ENCODE data around the gene MYO1B.

The MYO1B gene

DNA sequence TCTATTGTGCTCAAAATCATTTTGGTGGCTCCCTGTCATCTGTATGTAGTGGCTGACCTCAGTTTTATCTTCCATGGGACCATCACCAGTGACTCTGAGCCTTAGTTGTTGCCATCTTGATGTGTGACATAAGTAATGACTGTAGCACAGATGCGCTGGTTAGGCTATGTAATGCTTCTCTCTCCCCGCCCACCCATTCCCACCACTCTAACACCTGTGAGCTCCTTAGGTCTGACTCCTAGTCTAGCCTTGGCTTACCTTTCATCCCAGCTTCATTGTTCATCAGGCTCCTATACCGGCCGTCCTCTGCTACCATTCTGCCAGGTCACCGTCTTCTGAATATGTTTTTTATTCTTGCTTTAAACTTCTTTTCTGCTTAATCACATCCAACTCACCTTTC lies 17.2 kb downstream of the MYO1B start:
- ATAC-seq: no peak

DNA sequence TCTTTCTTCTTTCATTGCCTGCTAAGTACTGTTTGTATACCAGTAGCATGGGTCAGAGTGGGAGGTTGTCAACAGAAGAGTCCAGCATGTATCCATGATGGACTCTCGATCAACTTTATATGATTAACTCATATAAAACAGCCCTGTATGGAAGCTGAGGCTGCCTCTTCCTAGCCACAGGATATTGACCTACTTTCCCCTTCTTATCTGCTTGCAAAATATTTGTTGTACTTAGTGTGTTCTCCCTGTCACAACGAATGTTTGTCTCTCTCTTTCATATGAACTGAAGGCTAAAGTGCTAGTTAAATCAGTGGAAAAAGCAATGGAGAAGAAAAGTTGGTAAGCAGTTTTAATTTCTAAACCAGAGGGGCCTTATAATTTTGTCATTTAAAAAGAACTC lies 17.8 kb downstream of the MYO1B start:
- ATAC-seq: no peak

DNA sequence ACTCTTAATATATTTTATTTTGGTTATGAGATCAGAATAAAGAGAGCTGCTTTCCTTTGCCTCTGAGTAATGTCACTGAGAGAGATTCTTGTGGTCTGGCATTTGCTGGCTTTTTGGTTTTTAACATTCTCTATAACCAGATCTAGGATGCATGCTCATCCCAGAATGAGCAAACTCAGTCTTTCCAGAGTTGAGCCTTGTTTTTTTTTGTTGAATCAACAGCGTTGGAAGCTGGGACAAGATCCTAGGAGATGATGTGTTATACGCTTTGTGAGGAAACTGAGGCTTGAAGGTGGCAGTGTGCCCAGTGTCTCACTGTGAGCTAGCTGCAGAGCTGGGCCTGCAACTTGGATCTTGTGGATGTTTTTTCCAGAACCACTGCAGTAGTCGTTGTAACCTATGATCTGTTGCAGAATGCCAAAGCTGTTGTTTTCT lies 19.5 kb downstream of the MYO1B start:
- ATAC-seq: no peak

DNA sequence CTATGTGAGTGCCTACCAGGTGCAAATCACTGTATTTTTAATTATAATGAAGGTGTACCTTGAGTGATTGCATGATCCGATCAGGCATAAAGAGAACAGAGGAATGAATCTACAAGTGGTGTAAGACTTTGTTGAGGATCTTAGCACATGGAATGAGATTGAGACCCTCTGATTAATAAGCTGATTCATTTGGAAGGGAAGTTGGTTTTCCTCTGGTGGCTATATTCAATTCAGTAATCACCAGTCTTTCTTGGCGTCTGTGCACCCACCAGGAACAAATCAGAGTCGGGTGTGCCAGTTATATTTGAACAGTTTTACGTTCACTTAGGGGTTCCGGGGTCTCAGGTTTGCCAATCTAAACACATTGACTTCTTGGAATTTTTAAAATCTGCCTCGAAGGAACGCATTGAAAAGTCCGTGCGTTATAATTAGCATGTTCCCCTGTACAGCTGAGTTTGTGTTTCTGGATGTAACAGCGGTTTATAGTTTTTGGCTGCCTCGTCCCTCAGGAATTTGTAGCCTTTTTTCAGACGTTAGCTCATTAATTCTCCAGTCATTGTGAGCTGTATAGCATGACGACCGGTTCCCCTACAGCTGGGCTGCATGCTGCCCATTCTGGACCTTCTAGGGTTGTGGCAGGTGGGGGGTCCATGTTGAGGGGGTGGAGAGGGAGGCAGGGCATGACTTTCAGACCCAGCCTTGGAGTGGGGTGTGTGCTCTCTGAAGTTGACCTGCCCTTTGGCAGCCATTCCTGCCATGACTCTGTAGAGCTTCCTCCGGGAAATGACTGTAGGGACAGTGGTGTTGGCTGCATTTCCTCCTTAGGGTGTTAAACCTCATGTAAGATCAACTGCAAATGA lies 20.3 kb downstream of the MYO1B start:
- no peak for ATAC-seq

DNA sequence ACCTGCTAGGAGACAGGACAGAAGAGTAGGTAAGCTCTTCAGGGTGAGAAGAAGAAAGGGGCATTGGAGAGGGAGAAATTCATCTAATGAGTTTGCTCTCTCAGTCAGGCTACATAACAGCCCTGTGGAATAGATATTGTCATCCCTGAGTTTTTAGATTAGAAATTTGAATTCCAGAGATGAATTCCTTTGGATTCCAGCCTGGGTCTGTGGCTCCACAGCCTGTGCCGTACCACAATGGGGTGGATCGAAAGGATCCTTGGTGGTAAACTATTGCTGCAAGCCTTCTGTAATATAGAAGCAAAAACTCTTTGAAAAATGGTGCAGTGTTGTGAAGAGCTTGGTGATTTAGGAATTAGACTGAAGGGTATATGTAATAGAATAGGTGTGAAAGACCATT lies 21.0 kb downstream of the MYO1B start:
- ATAC-seq: no peak

DNA sequence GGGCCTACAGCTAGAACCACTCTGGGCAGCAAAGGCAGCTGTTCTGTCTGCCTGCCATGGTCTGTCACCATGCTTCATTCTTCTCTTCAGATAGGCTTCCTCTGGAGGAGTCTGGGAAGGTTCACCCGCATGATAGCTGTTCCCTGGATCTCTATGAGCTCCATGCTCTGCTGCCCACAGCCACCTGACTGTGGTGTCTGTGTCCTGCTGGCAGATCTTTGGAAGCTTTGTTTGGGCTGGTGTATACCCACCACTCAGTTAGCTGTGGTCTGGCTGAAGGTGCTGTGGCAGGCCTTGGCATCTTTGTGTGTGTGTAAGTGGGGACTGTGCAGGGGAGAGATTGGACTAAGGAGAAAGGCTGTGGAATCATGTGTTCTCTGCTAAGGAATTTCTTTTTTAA lies 23.4 kb downstream of the MYO1B start:
- no peak for ATAC-seq

DNA sequence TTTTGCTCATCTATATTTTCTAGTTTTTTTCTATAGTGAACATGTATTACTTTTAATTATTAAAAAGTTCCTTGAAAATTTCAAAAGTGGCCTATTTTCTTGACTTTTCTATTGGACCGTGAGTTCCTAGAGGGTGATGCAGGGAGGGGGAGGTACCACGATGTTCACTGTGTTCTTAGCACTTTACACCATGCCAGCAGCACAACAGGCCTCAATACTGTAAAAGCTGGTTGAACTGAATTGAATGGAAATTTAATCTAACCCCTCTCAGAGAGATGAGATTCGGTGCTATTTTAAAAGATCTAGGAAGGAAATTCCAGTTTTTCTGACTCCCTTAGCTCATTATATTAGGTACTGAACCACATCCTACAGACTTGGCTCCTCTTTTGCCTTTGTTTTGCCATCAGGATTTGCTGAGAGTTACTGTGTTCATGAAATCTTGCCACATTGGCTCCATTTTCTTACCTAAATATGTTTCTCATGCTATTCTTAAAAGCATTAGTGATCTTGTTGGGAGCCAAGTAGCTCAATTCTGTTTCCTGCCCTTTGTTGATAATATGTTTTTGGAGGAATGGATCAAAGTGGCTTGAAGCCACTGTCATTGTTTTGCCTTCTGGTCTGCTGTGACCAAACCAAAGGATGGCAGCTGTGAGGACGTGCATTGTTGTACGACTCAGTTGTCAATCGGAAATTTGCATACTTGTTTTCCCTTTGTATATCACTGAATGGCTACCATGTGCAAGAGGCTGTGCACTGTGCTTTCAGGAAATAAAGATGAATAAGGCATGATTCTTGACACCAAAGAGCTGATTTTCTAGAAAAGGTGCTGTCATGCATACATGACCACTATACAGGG lies 25.3 kb downstream of the MYO1B start:
- peak in 1 of 2 donors; percentile 20 for ATAC-seq

DNA sequence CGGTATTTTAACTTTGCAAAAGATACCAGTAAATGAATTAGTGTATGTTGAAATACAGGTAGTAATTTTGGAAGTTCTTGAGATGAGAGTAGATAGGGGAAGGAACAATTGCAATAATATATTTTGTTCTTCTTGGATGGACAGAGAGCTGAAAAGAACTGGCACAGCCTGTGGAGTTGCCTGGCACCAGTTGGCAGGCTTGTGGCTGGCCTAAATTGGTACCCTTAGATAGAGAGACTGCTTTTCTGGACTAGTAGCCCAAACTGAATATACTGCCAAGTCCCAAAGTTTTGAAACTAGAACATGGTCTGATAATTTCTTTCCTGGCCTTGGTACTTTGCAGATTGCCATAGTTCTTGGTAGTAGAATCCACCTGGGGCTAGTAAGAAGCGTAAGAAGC lies 26.9 kb downstream of the MYO1B start:
- ATAC-seq: no peak

DNA sequence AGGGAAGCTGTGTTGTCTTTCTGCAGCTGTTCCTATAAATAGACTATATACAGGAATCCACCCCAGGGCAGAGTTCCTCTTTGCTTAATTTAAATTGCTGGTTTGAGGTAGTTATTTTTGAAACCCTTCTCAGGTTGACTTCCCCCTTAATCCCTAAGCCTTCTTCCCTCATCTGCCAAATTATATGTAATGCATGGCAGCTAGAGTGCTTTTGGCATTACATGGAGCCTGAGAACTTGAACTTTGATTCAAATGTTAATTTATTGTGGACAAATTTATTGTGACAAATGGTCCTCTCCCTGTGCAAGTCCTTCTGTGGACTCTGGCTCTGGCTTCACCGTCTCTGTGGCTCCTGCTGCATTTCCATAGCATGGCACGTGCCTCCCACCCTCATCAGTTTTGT lies 29.2 kb downstream of the MYO1B start:
- no peak for ATAC-seq

DNA sequence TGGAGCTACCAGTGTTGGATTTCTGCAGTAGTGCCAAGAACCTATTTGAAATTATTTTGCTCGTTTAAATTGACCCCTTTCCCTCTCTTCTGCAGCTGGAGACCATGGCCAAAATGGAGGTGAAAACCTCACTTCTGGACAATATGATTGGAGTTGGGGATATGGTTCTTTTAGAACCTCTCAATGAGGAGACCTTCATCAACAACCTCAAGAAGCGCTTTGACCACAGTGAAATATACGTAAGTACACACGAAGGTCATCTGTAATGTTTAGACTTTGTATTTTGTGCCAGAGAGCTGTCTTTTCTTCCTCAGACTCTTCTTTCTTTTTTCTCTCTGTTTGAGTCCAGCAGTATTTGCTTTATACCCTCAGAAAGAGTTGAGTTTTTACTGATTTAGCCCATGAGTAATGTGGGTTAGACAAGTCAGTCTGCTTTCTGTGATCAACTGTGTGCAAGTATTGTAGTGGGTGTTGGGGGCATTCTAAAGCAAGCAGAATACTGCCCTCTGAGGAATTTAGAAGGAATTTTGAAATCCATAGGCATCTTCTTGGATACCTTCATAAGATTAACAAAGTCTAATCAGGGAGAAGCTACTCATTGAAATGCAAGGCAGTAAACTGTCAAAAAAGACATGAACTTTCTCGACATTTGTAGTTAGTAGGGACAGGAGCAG lies 31.7 kb downstream of the MYO1B start:
- no peak for ATAC-seq

DNA sequence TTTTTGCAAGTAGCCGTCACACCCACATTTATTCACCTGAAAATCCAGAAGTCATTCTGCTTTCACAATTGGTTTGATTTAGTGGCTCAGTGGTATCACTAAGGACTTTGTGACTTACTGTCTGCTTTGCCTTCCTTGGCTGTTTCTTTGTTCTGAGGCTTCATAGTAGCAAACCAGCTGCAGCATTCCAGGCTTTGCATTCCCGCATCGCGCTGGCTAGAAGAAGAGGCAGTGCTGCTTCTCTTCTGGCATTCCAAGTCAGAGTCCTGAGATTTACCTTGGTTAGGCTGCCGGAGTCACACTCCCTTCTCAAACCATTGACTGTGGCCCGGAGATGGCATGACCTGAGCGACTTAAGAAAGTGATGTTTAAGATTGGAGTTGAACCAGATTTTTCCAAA lies 35.1 kb downstream of the MYO1B start:
- no peak for ATAC-seq

DNA sequence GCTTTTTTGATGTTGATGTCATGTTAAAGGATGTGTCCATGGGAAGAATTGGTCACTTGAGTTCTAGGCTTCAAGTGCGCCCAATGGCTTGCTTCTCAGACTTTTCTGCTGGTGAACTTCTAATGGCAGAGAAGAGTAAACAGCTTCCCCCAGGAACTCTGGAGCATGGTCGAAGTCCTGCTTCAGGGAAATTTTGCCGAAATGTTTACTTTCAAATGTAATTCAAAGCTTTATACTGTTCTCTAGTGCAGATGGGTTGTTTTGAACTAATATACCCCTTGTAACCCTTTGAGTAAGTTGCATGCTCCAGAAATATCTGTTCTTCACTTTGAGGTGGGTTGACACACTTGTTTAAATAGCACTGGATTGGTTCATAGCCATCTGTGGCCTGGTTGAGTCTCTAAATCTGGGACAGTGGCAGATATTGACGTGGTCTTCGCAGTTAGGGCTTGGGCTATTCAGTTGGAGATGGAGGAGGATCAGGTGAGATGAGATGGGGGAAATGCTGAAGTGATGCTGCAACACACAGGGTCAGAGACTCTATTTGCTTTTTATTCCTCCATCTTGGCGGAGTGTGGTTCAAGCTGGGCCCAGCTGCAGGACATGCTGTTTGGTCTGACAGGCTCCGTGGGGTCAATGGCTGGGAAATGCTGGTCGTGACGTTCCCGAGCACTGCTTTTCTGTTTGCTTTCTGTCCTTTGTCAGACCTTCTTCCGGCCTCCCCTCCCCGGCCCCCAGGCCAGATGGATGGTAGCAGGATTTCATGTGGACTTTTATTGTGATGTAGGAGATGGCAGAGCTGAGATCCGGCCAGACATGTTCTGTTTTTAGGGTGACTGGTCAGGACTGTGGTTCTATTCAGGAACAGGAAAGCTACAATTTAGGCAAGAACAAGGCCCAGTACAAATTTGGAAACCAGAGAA lies 35.9 kb downstream of the MYO1B start:
- no peak for ATAC-seq

DNA sequence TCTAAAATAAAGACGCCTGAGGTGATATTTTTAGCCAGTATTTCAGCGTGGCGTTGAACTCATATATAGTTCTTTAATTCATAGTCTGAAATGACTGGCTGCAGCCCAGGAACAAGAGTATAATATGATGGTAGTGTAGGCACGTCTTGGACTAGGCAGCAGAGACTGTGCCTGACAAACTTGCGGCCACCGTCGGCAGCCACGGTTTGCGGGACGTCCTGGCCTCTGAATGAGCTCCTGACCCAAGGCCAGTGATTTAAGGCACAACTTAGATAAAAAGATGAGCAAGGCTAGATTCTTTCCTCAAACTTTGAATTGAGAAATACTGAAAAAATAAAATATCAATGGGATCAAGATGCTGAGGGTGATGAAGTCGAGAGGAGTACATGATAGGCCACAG lies 40.0 kb downstream of the MYO1B start:
- no peak for ATAC-seq

DNA sequence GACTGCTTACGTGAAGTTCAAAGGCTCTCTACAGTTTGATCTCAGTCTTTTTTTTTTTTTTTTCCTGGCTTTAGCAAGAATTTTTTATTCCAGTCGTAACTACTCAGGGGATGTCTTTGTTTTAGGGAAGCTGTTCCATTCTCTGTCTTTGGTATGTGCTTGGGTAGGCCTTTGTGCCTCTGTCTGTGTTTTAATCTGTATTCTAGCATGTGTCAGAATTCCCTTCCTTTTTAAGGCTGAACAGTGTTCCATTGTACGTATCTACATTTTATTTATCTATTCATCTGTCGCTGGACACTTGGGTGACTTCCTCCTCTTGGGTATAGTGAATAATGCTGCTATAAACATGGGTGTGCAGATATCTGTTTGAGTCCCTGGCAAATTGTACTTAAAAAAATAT lies 42.6 kb downstream of the MYO1B start:
- no peak for ATAC-seq

DNA sequence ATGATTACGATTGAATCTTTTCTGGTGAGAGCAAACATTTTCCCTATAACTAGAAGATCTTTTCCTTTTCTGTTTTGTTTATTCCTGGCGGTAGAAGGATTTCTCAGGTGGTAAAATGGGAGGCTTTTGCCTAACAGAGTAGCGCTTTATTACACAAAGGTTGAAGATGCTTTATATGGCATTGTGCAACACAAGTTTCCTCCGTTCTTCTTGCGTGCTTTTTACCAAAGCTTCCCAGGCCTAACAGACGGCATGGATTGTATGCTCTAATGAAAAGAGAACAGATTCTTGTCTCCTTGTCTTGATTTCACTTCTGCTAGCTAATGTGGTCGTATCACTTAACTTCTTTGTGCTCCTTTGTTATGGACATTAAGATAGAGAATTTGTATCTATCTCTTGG lies 43.8 kb downstream of the MYO1B start:
- no peak for ATAC-seq

DNA sequence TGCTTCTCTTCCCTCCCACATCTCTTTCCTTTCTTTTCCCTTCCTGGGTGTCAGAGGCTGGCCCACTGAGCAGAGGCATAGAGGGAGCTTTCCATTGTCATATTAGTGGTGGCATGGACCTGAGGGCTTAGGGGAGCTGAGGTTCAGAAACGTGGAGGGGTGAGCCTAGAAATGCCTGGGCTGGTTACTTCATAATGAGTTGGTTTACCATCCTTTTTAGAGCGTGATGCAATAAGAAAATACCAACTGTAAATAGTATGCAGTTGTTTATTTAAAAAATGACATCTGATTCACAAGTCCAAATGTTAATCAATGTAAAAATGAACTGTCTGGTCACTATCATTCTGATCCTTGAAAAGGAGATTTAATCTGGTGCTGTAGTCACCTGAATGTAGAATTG lies 46.3 kb downstream of the MYO1B start:
- ATAC-seq: no peak

DNA sequence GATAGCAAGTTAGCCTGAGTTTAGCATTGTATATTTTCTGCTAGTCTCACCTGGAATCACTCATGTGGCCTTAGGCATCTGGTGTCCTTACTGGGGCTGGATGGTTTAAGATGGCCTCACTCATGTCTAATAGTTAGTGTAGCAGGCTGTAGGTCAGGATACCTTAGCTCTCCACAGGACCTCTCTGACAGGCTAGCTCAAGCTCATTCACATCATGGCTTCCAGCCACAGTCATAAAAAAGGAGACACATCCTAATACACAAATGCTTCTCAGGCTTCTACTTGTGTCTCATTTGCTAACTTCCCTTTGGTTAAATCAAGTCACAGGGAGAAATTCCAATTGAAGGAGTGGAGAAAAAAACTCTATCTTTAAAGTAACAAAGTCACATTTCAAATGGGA lies 47.7 kb downstream of the MYO1B start:
- no peak for ATAC-seq

DNA sequence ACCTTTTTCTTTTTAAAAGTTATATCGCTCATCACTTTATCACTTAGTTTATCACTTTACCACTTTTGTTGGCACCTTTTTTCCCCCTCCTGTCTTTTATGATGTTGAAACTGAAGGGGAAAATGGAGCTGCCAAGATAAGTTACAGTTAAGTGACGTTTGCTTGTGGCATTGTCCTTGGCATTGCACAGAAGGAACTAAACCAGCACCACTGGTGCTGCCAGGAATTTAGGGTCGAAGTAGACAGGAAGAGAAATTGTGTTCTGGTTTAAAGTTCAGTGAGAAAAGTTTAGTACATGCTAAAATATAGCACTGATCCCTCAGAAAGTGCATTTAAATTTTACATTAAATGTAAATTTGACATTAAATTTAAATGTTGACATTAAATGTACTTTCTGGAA lies 49.9 kb downstream of the MYO1B start:
- ATAC-seq: no peak

DNA sequence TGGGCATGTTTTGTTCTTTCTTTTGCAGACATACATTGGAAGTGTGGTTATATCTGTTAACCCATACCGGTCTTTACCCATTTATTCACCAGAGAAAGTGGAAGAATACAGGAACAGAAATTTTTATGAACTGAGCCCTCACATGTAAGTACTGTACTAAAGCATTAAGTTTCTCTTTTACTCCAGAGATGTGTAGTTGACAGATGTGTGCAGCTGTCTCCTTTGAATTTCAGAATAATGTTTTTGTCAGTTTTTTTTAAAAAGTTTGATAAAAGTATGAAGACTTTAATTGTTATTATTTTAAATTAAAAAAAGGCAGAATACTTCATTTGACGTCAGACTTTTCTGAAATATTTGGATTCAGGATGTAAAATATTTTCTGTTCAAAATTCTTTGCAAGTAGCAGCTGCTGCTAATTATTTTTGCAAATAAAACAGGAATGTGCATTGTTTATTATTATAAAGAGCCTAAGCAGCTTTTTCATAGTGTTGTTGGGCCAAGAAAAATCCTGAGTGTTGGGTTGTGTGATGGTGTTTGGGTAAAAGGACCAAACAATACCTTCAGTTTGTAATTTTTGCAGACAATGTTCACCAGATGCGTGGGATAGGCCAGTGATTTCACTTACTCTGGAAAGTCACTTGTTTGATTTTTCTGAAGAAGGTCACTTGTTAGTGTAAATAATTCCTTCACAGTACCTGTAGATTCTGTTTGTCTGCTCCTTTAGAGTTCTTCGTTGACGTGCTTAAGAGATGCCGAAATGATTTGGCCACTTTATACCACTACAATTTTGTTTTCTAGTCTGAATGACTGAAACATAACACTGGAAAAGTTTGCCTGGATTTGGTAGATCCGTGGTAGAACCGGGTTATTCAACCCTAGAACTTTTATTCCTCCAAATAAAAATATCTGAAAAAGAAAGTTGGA lies 51.1 kb downstream of the MYO1B start:
- ATAC-seq: no peak

DNA sequence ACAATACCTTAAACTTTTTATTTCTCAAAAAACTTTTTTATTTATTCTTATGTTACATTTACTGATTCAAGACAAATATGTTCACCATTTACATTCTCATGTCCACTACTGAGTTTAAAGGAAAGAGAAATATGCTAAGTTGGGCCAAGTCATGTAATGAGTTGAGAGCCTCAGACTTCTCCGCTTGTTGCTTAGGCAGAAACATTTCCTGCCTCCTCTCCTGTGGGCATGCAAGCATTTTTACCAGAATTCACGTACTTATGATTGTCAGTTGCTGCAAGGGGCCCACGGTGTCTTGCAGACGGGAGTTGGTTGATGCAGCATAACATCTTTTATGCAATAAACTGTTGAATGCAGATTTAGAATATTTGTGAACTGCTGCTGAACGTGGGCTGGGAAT lies 51.8 kb downstream of the MYO1B start:
- no peak for ATAC-seq

DNA sequence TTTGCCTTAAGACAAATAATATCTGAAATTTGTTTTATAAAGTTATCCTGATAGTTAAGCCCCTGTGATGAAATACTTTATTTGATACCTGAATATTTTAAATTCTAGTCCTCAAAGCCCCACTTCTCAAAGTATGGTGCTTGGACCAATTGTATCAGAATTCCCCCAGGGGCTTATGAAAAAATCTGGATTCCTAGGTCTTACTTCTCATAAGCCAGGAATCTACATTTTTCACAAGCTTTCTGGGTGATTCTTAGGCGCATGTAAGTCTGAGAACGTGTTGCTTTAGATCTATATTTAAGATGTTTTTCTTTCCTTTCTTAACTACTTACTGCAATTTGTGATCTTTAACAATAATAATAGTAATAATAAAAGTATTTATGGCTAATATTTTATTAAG lies 53.1 kb downstream of the MYO1B start:
- no peak for ATAC-seq
